ENCODE results near the gene DNLZ.

The DNLZ gene

DNA sequence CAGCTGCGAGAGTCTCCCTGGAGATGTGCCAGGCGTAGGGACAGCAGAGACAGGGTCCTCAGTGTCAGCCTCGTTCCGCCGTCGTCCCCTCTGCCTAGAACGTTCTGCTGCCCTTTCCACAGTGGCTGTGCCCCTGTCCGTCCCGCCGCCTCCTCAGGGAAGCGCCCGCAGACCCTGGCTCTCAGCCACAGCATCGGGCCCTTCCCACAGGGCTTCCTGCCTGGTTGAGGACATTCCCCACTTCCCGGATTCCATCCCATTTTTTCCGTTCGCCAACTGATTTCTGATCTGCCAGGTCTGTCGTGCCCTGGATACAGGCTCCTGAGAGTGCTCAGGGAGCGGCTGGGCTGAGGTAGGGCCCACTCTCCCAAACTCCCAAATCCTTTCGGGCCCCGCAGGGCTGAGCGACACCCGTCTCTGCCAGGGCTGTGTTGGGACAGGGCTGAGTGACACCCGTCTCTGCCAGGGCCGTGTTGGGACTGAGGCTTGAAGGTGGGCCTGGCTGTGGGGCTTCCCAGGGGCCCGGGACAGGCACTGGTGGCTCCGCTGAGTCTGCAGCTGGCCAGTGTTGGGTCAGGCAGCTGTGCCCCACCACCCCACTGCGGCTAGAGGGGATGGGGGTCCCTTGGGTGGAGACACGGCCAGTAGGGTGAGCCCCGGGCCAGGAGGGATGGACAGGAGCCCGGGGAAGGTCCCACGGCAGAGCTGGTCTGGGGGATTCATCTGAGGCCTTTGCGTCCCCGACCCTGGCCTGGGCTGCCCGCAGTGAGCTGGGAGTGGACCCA lies 15.9 kb downstream of the DNLZ start:
- Histone ChIP-seq H3K4me3 (ENCODE audit: low read depth, low read length) (no peak overlapping the region), H3K27me3 (ENCODE audit: control insufficient read depth, insufficient read depth, low read length) (no peaks in the 10 kb centered on the region), H3K9ac (no peak overlapping the region), H3K4me2 (ENCODE audit: low read length) (no peak overlapping the region), H3K27ac (no peak overlapping the region), H3K79me2 (no peaks in the 10 kb centered on the region), H3K4me1 (peaks cover 5% of the 10 kb centered on the region), H3K9me3 (ENCODE audit: control insufficient read depth, low read length) (no peaks in the 10 kb centered on the region), H2AFZ (no peak overlapping the region), H3K36me3 (ENCODE audit: control insufficient read depth, insufficient read depth, low read length) (no peaks in the 10 kb centered on the region)
- no peak for TF ChIP-seq CTCF (IDR thresholded peaks at IDR 0.05)

- Histone ChIP-seq H3K9ac (no peak overlapping the region), H2AFZ (no peak overlapping the region), H3K4me3 (ENCODE audit: low read depth, low read length) (no peak overlapping the region), H3K27me3 (ENCODE audit: control insufficient read depth, insufficient read depth, low read length) (no peaks in the 10 kb centered on the region), H3K27ac (no peak overlapping the region), H3K9me3 (ENCODE audit: control insufficient read depth, low read length) (no peaks in the 10 kb centered on the region), H3K79me2 (no peaks in the 10 kb centered on the region), H3K4me1 (peaks cover 5% of the 10 kb centered on the region), H3K4me2 (ENCODE audit: low read length) (no peak overlapping the region), H3K36me3 (ENCODE audit: control insufficient read depth, insufficient read depth, low read length) (no peaks in the 10 kb centered on the region)
- no peak for TF ChIP-seq CTCF (IDR thresholded peaks at IDR 0.05)
Measured at GRCh38 chr9:136346927-136347465, 16.5 kb downstream of the DNLZ start.

DNA sequence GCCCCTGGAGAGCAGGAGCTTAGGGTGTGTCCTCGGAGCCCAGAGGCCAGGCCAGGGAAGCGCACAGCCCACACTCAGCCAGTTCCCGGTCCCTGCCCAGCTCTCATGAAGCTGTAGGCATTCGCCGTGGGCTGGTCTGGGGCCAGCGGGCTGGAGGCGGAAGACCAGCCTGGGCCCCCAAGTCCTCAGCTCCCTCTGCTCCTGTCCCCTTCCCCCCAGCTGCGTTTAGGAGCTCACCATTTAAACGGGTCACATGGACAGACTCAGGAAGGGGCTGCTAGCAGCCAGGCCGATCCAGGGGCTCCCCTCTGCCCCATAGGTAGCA lies 17.4 kb downstream of the DNLZ start:
- Histone ChIP-seq H3K36me3 (ENCODE audit: control insufficient read depth, insufficient read depth, low read length) (no peaks in the 10 kb centered on the region), H3K4me2 (ENCODE audit: low read length) (peak overlapping the region; percentile 26), H3K9me3 (ENCODE audit: control insufficient read depth, low read length) (no peaks in the 10 kb centered on the region), H3K4me3 (ENCODE audit: low read depth, low read length) (no peak overlapping the region), H3K27ac (no peak overlapping the region), H3K79me2 (no peaks in the 10 kb centered on the region), H3K9ac (no peak overlapping the region), H3K4me1 (peaks cover 5% of the 10 kb centered on the region), H2AFZ (peak overlapping the region; percentile 66), H3K27me3 (ENCODE audit: control insufficient read depth, insufficient read depth, low read length) (no peaks in the 10 kb centered on the region)
- TF ChIP-seq CTCF (IDR thresholded peaks at IDR 0.05) = no peak

DNA sequence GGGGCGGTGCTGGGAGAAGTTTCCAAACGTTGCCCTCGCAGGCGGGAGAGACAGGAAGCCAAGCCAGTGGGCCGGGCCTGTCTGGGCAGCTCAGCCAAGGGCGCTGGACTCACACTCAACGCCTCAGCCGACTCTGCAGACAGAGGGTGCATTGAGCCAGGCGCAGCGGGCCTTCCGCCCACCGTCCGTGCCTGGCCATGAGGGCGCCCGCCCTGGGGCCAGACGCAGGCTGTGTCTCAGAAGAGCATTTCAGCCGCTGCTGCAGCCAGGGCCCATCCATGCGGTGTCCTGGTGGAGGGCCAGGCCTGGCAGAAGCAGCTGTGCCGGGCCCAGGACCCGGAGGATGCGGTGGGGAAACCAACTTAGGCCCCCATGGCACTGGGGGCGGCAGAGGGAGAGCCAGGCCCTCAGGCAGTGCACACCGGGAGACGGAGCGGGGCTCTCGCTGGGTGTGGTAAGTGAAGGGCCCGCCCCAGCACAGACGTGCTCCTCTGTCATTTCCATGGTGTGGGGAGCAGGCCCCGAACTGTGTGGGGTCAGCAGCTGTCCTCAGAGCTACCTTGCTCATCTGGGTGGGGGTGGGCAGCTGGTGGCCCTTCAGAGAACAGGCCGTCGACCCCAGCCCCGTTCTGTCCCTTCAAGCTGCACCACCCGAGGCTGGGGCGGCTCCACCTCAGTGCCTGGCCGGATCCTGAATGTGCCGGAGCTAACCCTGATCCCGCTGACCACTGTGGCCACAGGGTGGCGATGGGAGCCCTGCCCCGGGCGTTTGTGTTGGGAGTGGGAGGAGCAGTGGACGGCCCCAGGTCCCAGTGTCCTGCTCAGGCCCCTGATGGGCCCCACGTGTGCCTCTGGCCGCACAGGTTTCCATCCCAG lies 18.0 kb downstream of the DNLZ start:
- no peaks in the 10 kb centered on the region for H3K9me3 ChIP-seq (ENCODE audit: control insufficient read depth, low read length)
- H3K4me3 ChIP-seq (ENCODE audit: low read depth, low read length) = no peak overlapping the region
- H3K36me3 ChIP-seq (ENCODE audit: control insufficient read depth, insufficient read depth, low read length) = no peaks in the 10 kb centered on the region
- H3K9ac ChIP-seq = no peak overlapping the region
- no peaks in the 10 kb centered on the region for H3K27me3 ChIP-seq (ENCODE audit: control insufficient read depth, insufficient read depth, low read length)
- H3K27ac ChIP-seq = no peak overlapping the region
- H3K4me2 ChIP-seq (ENCODE audit: low read length) = peak overlapping the region; percentile 11
- H3K79me2 ChIP-seq = no peaks in the 10 kb centered on the region
- peak; percentile 34 for TF ChIP-seq CTCF (IDR thresholded peaks at IDR 0.05)
- peak overlapping the region; percentile 66 for H2AFZ ChIP-seq
- H3K4me1 ChIP-seq = peaks cover 5% of the 10 kb centered on the region
